Measurements from ENCODE around the gene WDR73. TPM values are rescaled to one million over a fixed set of nuclear protein-coding genes. Genes with fewer than 3 reads are reported as not detected.

WDR73 gene
- 27.7 and 28.7 TPM in 2 replicates for total RNA-seq

GRCh38 chr15:84653910-84654688 lies at the start of gene WDR73:
Gene WDR73, minus strand, starts transcription at chr15:84654283. Its CDS starts 9 bp downstream, at chr15:84654274.

GRCh38 chr15:84658080-84658787 lies 4.2 kb upstream of the WDR73 start, which contains the start of gene NMB:
Gene NMB, minus strand, starts transcription at chr15:84658199. Its CDS starts 47 bp downstream, at chr15:84658152.

GRCh38 chr15:84600687-84601554 lies 53.2 kb downstream of the WDR73 start, which contains the start of gene ZSCAN2:
Gene ZSCAN2, plus strand, starts transcription at chr15:84601009. Its CDS starts 2,919 bp downstream, at chr15:84603928.

Other genes with a start within 250 kb of the WDR73 start
- 3.8 and 7.9 TPM in 2 replicates for gene ZSCAN2, start 53.3 kb downstream of the WDR73 start, total RNA-seq
- 1.2 and 1.4 TPM in 2 replicates for gene NMB, start 3.9 kb upstream of the WDR73 start, total RNA-seq
- gene SEC11A, start 61.9 kb upstream of the WDR73 start, total RNA-seq, result 172 and 190 TPM in 2 replicates
- 3.4 and 9.9 TPM in 2 replicates for gene ZNF592, start 94.3 kb upstream of the WDR73 start, total RNA-seq
- under 0.01 and 0.85 TPM in 2 replicates for gene ALPK3, start 163.1 kb upstream of the WDR73 start, total RNA-seq
- not detected in 2 replicates for gene SLC28A1, start 230.4 kb upstream of the WDR73 start, total RNA-seq

All from nasal cavity respiratory epithelium epithelial cell of viscerocranial mucosa (primary cell).